D341Med (cell line): ENCODE data around the gene MAST4.

Experiments
- DNase-seq: peaks from one replicate; pipeline ENCODE4 v3.0.0; 2012; ENCODE audit warnings: low spot score

Gene MAST4

GRCh38 chr5:66874004-66874403, 277.8 kb downstream of the MAST4 start:
- DNase-seq: no peak

GRCh38 chr5:66875315-66875714, 279.1 kb downstream of the MAST4 start:
- no peak for DNase-seq

GRCh38 chr5:66876266-66876807, 280.1 kb downstream of the MAST4 start:
- no peak for DNase-seq

- no peak for DNase-seq
Observed at GRCh38 chr5:66877843-66878242, 281.6 kb downstream of the MAST4 start.

GRCh38 chr5:66880401-66880800, 284.2 kb downstream of the MAST4 start:
- no peak for DNase-seq

GRCh38 chr5:66881480-66882161, 285.4 kb downstream of the MAST4 start:
- no peak for DNase-seq

- no peak for DNase-seq
Observed at GRCh38 chr5:66882606-66883227, 286.5 kb downstream of the MAST4 start.

GRCh38 chr5:66884564-66885243, 288.5 kb downstream of the MAST4 start:
- DNase-seq: no peak

- no peak for DNase-seq
Observed at GRCh38 chr5:66886941-66887340, 290.7 kb downstream of the MAST4 start.

GRCh38 chr5:66888613-66889012, 292.4 kb downstream of the MAST4 start:
- DNase-seq: no peak

GRCh38 chr5:66889056-66889455, 292.9 kb downstream of the MAST4 start:
- DNase-seq: no peak

- DNase-seq: no peak
Observed at GRCh38 chr5:66889524-66889923, 293.3 kb downstream of the MAST4 start.

GRCh38 chr5:66891184-66891925, 295.2 kb downstream of the MAST4 start:
- no peak for DNase-seq

- no peak for DNase-seq
Observed at GRCh38 chr5:66892716-66893115, 296.5 kb downstream of the MAST4 start.

- no peak for DNase-seq
Observed at GRCh38 chr5:66894480-66895240, 298.5 kb downstream of the MAST4 start.

GRCh38 chr5:66896171-66896570, 300.0 kb downstream of the MAST4 start:
- DNase-seq: no peak

GRCh38 chr5:66897356-66897755, 301.2 kb downstream of the MAST4 start:
- no peak for DNase-seq

GRCh38 chr5:66898241-66898995, 302.2 kb downstream of the MAST4 start:
- no peak for DNase-seq

- no peak for DNase-seq
Observed at GRCh38 chr5:66903218-66903617, 307.0 kb downstream of the MAST4 start.

- DNase-seq: no peak
Observed at GRCh38 chr5:66903709-66904108, 307.5 kb downstream of the MAST4 start.

- no peak for DNase-seq
Observed at GRCh38 chr5:66904189-66904588, 308.0 kb downstream of the MAST4 start.
